Activated CD4-positive, alpha-beta T cell treated with anti-CD3 and anti-CD28 coated beads, Interleukin-2, Interleukin-6, amounts not matched to agents 100 ng/mL and 50 ng/mL, durations not matched to agents 16 hours and 8 hours (primary cell): ENCODE results near the gene ZFPL1.

ENCODE experiments used
- DNase-seq: peaks from one replicate; pipeline ENCODE4 v3.0.0-alpha.2; 2020

ZFPL1 gene

DNA sequence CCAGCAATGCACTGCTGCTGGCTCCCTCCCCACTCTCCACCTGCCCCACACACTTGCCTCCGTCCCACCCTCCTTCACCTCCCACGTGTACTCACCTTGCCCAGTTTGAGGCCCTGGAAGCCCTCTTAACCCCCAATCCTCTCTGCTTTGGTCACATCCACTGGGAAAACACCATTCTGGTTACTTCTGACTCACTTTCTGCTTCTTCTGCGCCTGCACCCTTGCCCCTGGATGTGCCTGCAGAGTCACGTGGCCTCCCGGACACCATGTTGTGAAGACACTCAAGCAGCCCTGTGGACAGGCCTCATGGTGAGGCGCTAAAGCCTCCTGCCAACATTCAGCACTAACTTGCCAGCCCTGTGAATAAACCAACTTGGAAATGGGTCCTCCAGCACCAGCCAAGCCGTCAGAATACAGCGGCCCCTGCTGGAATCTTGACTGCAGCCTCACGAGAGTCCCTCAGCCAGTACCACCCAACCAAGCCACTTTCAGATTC lies 23.1 kb upstream of the ZFPL1 start:
- DNase-seq = no peak

DNA sequence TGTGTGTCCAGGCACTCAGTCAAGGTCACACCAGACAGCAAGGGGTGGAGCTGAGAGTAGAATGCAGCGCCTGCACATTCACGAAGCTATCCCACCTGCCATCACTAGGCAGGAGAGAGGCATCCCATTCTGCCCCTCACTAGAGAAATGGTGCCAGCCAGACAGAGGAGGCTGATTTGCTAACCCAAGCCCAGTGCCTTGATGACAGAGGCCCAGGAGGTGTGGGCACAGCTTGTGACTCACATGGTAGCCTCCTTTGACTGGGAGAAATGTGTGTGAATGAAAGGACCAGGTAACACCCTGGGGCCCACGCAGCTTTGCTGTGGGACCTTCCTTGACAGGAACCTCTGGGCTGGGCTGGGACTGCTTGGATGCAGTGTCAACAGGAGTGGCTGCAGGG lies 20.5 kb upstream of the ZFPL1 start:
- no peak for DNase-seq

DNA sequence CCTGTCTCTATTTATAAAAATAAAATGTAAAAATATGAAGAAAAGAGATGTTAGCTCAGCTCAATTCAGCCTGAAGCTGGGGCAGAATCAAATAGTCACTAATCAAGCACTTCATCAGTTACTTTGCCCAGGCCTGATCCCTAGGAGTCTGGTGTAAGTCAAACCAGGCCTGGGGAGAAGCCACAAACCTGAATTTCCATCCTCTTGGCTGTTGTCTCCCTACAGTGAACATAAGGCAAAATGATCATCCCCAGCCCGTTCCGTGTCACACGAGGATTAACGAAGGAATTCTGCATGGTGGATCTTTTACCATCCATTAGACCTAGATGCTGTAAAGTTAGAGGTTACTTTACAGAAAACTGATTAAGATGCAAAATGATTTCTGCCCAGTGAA lies 19.2 kb upstream of the ZFPL1 start:
- no peak for DNase-seq

- DNase-seq = no peak
Observed at GRCh38 chr11:65065851-65066250, 18.2 kb upstream of the ZFPL1 start.

- DNase-seq = no peak
Observed at GRCh38 chr11:65066315-65066714, 17.7 kb upstream of the ZFPL1 start.

DNA sequence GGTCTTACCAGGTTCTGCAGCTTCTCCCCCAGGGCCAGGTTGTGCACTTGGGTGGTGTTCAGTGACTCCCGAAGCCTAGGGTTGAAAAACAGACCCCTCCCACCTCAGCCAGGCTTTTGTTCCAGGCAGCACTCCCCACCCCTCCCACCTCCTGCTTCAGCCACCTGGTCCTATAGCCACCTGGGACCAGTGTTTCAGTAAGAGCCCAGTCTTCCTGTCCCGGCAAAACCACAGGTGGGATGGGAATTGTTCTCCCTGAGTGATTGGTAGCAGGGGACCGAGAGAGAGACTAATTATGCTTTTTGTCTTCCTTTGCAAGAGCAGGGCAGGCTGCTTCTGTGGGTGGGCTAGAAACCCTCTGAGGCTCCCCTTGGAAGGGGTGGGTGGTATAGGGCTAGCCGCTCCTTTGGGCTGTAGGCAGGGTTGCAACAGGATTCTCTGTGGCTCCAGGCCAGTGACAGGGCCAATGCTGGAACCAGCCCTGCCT lies 17.2 kb upstream of the ZFPL1 start:
- no peak for DNase-seq

- no peak for DNase-seq
Observed at GRCh38 chr11:65067446-65067845, 16.6 kb upstream of the ZFPL1 start.

- peak; percentile 33 for DNase-seq
Observed at GRCh38 chr11:65069217-65069616, 14.8 kb upstream of the ZFPL1 start.

GRCh38 chr11:65071907-65072630 lies 12.0 kb upstream of the ZFPL1 start:
- no peak for DNase-seq

DNA sequence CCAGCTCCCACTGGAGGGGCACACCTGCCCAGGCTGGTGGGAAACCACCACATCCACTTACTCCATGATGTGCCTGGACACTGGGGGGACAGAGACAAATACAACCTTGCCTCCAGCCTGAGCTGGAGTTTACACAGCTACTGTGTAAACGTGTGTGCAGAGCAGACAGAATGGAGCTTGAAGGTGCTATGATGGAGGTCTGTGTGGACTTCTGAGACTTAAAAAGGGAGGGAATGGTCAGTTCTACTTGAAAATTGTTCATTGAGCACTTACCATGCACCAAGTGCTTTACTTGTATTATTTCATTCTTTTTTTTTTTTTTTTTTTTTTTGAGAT lies 11.4 kb upstream of the ZFPL1 start:
- no peak for DNase-seq

GRCh38 chr11:65077451-65077850 lies 6.6 kb upstream of the ZFPL1 start:
- DNase-seq = no peak

DNA sequence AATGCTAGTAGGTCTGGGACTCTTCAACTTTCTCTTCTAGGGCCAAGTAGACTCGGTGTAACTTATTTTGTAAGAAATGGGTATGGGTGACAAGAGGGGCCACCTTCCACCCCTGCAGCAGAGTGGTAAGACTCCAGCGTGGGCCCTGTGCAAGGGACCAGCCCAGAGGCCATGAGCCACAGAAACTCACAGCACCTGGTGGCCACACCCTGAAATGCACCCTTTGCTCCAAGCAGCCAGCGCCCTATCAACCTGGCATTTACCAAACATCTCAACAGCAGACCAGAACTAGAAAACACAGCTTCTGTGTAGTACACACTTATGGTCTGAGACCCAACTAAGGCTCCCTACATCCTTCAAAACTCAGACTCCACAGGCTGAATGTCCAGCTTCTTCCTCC lies 5.9 kb upstream of the ZFPL1 start:
- DNase-seq = peak; percentile 71

- no peak for DNase-seq
Observed at GRCh38 chr11:65078786-65079342, 5.2 kb upstream of the ZFPL1 start.

DNA sequence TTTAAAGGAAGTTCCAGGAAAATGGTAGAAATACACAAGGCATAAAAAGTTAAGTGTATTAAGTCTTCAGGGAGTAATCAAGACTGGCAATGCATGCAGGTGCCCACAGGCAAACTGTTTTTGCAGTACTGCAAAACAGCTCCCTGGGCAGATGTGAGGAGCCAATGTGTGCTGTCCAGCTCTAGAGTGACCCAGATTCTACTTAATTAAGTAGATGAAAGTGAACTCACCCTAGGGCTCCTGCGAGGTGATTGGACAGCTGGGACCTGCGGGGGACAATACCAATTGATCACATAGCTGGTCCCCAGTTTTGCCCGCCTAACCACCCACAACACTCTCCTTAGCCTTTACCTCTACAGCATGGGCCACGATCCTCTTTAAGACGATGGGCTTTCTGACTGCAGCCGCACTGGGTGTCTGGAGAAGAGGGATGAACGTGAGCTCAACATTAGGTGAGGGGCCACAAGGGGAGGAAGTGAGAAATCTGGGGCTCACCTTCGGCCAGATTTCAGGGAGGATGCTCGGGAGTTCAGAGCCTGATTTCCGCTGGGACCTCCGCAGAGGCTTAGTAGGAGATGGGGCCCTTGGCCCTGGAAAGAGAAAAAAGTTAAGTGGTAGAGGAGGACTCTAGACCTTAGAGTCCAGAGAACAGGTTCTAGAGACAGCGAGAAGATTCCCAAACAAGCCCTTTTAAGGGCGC lies 738 bp upstream of the ZFPL1 start:
- DNase-seq = peak; percentile 17

DNA sequence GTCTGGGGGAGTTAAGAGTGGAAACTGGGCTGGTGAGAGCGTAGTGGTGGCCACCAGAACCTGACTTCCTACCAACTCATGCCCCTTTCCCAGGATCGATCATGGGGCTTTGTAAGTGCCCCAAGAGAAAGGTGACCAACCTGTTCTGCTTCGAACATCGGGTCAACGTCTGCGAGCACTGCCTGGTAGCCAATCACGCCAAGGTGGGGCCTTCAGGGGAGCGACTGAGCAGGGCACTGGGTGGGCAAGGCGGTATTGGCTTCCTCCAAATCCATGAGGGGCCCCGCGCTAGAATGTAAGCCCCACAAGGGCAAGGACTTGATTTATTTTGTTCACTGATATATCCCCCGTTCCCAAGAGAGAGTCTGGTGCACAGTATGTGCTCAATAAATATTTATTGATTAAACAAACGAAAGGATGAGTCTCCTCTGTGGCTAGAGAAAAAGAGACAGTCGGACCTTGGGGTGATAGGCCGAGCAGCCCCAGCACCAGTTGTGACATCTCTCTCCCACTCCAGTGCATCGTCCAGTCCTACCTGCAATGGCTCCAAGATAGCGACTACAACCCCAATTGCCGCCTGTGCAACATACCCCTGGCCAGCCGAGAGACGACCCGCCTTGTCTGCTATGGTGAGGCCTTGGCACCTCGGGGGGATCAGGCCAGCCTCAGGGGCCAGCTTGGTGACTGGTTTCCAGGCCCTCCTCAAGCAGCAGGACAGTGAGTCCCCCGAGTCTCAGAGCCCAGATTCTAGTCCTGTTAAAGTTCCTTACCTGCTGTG lies 765 bp downstream of the ZFPL1 start:
- DNase-seq = no peak

GRCh38 chr11:65085446-65085845 lies 1.4 kb downstream of the ZFPL1 start:
- no peak for DNase-seq

DNA sequence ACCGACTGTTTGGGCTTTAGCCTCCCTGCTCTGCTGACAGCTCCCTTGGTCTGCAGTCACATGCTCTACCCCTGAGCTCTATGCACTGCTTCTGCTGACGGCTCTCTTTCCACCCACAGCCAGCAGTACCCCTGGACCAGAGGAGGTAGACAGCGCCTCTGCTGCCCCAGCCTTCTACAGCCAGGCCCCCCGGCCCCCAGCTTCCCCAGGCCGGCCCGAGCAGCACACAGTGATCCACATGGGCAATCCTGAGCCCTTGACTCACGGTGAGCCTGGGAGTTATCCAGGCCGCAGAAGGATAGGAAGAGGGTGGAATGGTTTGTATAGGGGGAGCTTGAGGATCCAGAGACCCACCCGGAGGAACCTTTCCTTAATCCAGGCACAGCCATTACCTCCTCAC lies 2.8 kb downstream of the ZFPL1 start:
- DNase-seq = no peak

- no peak for DNase-seq
Observed at GRCh38 chr11:65087216-65087615, 3.2 kb downstream of the ZFPL1 start.

DNA sequence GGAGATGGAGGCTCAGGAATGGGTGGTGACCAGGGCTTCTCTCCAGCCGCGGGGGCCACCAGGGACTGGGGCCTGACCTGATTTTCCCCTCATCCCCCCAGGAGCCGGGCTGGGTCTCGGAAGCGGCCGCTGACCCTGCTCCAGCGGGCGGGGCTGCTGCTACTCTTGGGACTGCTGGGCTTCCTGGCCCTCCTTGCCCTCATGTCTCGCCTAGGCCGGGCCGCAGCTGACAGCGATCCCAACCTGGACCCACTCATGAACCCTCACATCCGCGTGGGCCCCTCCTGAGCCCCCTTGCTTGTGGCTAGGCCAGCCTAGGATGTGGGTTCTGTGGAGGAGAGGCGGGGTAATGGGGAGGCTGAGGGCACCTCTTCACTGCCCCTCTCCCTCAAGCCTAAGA lies 3.8 kb downstream of the ZFPL1 start:
- DNase-seq = no peak

GRCh38 chr11:65089621-65090020 lies 5.6 kb downstream of the ZFPL1 start:
- DNase-seq = no peak

GRCh38 chr11:65090628-65091027 lies 6.6 kb downstream of the ZFPL1 start:
- no peak for DNase-seq

GRCh38 chr11:65095427-65095826 lies 11.4 kb downstream of the ZFPL1 start:
- DNase-seq = no peak
